ENCODE results near the gene FGF6. TPM values are rescaled to one million over a fixed set of nuclear protein-coding genes. Genes with fewer than 3 reads are reported as not detected.

The FGF6 gene
- total RNA-seq, 1 donor from 2014 or later, result not detected

GRCh38 chr12:4486980-4487379, 41.4 kb upstream of the FGF6 start:
- no peaks in the 10 kb centered on the region for H3K9me3 Mint-ChIP-seq
- H4K20me1 ChIP-seq (ENCODE audit: low read depth), result no peaks in the 10 kb centered on the region

GRCh38 chr12:4486049-4486699, 40.6 kb upstream of the FGF6 start:
- peaks cover under 1% of the 10 kb centered on the region for H3K9me3 Mint-ChIP-seq
- peaks cover 3% of the 10 kb centered on the region for H3K4me1 ChIP-seq
- H3K9me3 ChIP-seq (ENCODE audit: low read depth), result no peaks in the 10 kb centered on the region
- no peaks in the 10 kb centered on the region for H4K20me1 ChIP-seq (ENCODE audit: low read depth)
- no peak overlapping the region for H3K9ac ChIP-seq
- H3K4me3 Mint-ChIP-seq, result no peak overlapping the region
- no peak overlapping the region for H3K4me2 ChIP-seq
- no peaks in the 10 kb centered on the region for H3K79me2 ChIP-seq (ENCODE audit: low read depth)
- H3K4me3 ChIP-seq, result no peak overlapping the region
- H3K27me3 Mint-ChIP-seq (ENCODE audit: insufficient read depth, low read depth), result peaks cover 3% of the 10 kb centered on the region
- no peak overlapping the region for H2AFZ ChIP-seq (replicated peaks)
- H3K4me1 Mint-ChIP-seq, result peaks cover 6% of the 10 kb centered on the region
- H3K27ac ChIP-seq, result no peak overlapping the region
- no peak overlapping the region for H3K27ac Mint-ChIP-seq
- H3K36me3 ChIP-seq, result no peaks in the 10 kb centered on the region
- no peaks in the 10 kb centered on the region for H3K27me3 ChIP-seq
- no peaks in the 10 kb centered on the region for H3F3A ChIP-seq (ENCODE audit: low read depth)
- TF ChIP-seq CTCF (IDR thresholded peaks at IDR 0.05), result no peak
- no peak for TF ChIP-seq EZH2 (IDR thresholded peaks at IDR 0.05)
- no peak for TF ChIP-seq EZH2phosphoT487 (IDR thresholded peaks at IDR 0.05)
- peaks cover 10% of the 10 kb centered on the region for H3K36me3 Mint-ChIP-seq
- DNase-seq (ENCODE audit: low spot score), result no peak

More at GRCh38 chr12:4486980-4487379, 41.4 kb upstream of the FGF6 start:
- Mint-ChIP-seq H3K36me3 (peaks cover 10% of the 10 kb centered on the region), H3K27ac (no peak overlapping the region), H3K4me3 (no peak overlapping the region), H3K27me3 (ENCODE audit: insufficient read depth, low read depth) (peaks cover 3% of the 10 kb centered on the region), H3K4me1 (peaks cover 6% of the 10 kb centered on the region)
- no peak overlapping the region for H3K27ac ChIP-seq
- no peak overlapping the region for H2AFZ ChIP-seq (replicated peaks)
- no peak overlapping the region for H3K4me2 ChIP-seq
- H3K9me3 ChIP-seq (ENCODE audit: low read depth), result no peaks in the 10 kb centered on the region
- H3K4me3 ChIP-seq, result no peak overlapping the region
- H3K4me1 ChIP-seq, result peaks cover 3% of the 10 kb centered on the region
- no peak for TF ChIP-seq CTCF (IDR thresholded peaks at IDR 0.05)
- no peaks in the 10 kb centered on the region for H3K36me3 ChIP-seq
- no peak for DNase-seq (ENCODE audit: low spot score)
- H3K27me3 ChIP-seq, result no peaks in the 10 kb centered on the region
- H3K9ac ChIP-seq, result no peak overlapping the region
- no peaks in the 10 kb centered on the region for H3K79me2 ChIP-seq (ENCODE audit: low read depth)
- H3F3A ChIP-seq (ENCODE audit: low read depth), result no peaks in the 10 kb centered on the region

- no peaks in the 10 kb centered on the region for H3K27me3 ChIP-seq
- H3K79me2 ChIP-seq (ENCODE audit: low read depth), result no peaks in the 10 kb centered on the region
- no peak for DNase-seq (ENCODE audit: low spot score)
- no peak overlapping the region for H3K9ac ChIP-seq
- H3K27ac ChIP-seq, result no peak overlapping the region
- H3K4me3 ChIP-seq, result no peak overlapping the region
- H3K4me1 ChIP-seq, result peaks cover 3% of the 10 kb centered on the region
- H3F3A ChIP-seq (ENCODE audit: low read depth), result peaks cover 2% of the 10 kb centered on the region
- H3K9me3 ChIP-seq (ENCODE audit: low read depth), result peaks cover under 1% of the 10 kb centered on the region
- peaks cover 3% of the 10 kb centered on the region for H3K27me3 Mint-ChIP-seq (ENCODE audit: insufficient read depth, low read depth)
- H3K27ac Mint-ChIP-seq, result no peak overlapping the region
- peaks cover 6% of the 10 kb centered on the region for H3K4me1 Mint-ChIP-seq
- TF ChIP-seq EZH2 (IDR thresholded peaks at IDR 0.05) (no peak), CTCF (IDR thresholded peaks at IDR 0.05) (no peak), EZH2phosphoT487 (IDR thresholded peaks at IDR 0.05) (no peak)
- no peak overlapping the region for H3K4me3 Mint-ChIP-seq
- H3K36me3 Mint-ChIP-seq, result peaks cover 6% of the 10 kb centered on the region
- H3K9me3 Mint-ChIP-seq, result peaks cover 17% of the 10 kb centered on the region
- no peak overlapping the region for H3K4me2 ChIP-seq
- no peaks in the 10 kb centered on the region for H4K20me1 ChIP-seq (ENCODE audit: low read depth)
- no peaks in the 10 kb centered on the region for H3K36me3 ChIP-seq
- H2AFZ ChIP-seq (replicated peaks), result no peak overlapping the region
Measured at GRCh38 chr12:4483885-4484823, 38.5 kb upstream of the FGF6 start.
